DMS53 treated with DMSO at 0.1 percent for 48 hours (cell line): ENCODE results near the gene CAPZA2.
"Not testable (repeated sequence)": the region's sequence is repeated elsewhere in the genome, so short reads cannot be mapped to it uniquely, and the experiment has no call there.

ENCODE experiments used
- DNase-seq: peaks from one replicate; lab custom pipeline; 2025; ENCODE audit not compliant: unreplicated experiment; lab: John Stamatoyannopoulos, UW

CAPZA2 gene

DNA sequence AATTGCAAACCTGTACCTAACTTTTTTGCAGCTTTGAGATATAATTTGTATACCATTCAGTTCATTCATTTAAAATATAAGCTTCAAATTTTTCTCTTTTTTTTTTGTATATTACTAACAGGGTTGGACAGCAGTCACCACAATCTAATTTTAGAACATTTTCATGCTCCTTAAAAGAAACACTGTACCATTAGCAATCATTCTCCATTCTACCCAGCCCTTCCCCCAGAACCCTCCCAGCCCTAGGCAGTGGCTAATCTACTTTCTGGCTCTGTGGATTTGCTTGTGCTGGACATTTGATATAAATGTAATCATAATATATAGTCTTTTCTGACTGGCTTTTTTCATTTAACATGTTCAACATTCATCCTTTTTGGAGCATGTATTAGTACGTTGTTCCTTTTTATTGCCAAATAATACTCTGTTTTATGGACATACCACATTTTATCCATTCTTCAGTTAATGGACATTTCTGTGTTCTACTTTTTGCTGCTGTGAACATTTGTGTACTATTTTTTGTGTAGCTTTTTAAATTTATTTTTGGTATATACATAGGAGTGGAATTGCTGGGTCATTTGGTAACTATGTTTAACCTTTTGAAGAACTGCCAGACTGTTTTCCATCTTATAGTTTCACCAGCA, 50.0 kb downstream of the CAPZA2 start:
- DNase-seq, result no peak

DNA sequence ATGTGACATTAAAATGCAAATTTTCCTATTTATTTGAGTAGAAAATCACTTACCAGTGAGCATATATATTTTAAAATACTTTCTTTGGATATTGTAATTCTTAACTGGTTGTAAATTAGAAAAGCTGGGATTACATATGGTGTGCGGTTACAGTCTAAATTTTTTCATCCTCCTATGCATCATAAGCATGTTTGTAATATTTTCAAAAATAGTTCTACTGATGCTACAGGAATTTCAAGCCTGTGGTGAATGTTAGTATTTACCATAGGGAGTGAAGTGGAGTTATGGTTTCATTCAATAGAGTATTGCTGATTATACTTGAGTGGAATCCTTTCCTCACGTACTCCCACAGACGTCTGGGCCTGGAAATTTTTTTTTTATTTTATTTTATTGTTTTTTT, 56.3 kb downstream of the CAPZA2 start:
- no peak for DNase-seq

DNA sequence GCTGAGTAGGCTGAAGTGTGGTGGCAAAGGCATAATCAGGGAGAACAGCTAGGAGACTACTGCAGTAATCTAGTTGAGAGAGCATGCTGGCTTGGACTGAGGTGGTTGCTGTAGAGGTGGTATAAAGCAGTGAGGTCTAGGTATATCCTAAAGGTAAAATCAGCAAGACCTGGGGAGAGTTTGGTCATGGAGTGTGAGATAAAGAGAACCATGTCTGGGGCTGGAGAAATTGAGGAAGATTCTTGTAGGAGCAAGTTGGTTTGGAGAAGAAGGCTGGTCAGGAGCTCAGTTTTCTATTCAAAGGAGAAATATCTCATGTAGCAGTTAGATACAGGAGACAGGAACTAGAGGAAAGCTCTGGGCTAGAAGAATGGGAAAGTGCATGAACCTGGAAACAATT, 58.0 kb downstream of the CAPZA2 start:
- DNase-seq, result no peak

DNA sequence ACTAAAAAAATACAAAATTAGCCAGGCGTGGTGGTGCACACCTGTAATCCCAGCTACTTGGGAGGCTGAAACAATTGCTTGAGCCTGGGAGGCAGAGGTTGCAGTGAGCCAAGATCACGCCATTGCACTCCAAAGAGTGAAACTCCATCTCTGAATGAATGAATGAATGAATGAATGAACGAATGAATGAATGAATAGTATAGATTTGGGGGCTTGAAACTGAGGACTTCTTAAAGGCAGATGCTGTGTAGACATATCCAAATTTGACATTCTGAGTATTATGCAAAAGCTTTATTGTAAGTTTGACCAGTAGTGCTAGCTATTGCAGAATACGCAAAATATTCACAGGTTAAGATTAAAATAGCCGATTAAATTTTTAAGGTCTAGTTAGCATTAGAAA, 60.2 kb downstream of the CAPZA2 start:
- DNase-seq, result no peak

DNA sequence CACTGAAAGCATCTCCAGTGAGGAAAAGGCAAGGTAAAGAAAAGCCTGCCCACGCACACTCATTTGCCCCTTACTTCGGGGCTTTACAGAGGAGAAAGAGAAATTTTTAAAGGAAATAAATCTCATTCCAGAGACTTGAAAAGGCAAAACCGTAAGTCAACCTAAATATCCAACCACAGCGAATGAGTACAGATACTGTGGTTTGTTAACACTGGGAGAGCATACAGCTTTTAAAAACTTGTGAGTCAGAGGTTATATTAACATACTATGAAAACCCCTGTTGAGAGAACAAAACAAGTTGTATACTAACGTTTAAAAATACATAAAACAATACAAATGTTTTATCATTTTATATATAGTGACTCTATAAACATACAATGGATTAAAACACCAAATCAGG, 62.4 kb downstream of the CAPZA2 start:
- no peak for DNase-seq

DNA sequence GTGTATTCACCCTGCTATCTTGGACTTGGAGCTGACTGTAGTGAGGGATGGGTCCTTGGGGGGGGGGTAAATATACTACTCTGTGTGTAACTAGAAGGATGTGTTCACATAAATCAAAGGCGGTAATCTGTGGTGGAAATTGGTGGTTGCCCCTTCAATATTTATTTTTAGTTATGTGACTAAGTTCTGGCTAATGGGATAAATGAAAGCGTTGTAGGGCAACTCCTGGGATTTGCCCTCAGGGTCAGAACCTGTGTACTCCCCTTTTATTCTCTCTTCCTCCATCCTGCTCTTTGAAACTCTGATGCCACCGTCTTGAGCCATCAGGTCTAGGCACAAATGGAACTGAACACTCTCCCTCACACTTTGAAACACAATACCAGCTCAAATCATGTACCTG, 66.6 kb downstream of the CAPZA2 start:
- DNase-seq, result no peak

DNA sequence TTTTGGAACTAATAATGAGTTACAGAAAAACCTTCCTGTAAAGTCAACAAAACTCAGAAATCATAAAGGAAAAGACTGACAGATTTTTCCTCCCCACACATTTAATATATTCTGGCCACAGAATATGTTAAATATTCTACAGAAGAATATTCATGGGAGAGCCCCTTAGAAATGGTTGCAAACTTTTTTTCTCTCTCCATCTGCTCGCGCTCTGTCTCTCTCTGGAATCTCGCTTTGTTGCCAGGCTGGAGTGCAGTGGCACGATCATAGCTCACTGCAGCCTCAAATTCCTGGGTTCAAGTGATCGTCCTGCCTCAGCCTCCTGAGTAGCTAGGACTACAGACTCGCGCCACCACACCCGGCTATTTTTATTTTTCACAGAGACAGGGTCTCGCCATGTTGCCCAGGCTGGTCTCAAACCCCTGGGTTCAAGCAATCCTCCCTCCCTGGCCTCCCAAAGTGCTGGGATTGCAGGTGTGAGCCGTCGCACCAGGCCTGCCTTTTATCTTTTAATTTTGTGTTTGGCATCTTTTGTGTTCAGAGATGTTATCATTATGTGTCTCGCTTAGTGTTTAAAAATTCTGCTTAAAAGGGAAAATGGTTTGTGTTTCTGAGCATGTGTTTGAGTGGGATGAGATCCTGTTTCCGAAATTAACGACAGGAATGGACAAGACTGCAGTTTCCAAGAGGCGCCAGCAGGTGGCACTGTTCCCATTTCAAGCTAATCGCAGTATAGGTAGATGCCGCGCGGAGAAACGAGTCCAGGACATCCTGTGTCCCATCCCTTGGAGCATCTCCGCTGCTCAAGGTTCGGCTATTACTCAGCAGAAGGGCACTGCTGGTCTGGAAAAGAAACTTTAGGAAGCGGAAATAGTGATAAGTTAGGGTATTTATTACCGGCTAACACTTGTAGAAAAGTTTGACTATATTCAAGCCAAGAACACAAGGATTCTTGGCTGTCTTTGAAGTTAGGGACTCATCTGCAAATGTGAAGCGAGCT, 67.8 kb downstream of the CAPZA2 start:
- DNase-seq, result peak; percentile 93

DNA sequence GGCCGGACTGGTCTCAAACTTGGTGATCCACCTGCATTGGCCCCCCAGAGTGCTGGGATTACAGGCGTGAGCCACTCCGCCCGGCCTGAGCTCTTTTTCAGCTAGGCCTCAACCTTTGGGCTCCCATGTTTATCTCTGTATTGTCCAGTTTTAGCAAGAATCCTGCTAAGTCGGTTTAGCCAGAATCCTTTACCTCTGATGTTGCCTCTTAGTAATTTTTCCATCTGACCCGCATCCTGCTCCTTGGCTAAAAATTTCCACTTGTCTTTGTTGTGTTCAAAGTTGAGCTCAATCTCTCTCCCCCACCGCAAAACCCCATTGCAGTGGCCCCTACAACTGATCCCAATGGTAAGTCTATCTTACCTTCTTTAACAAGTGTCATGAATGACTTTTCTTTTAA, 70.2 kb downstream of the CAPZA2 start:
- DNase-seq, result no peak

DNA sequence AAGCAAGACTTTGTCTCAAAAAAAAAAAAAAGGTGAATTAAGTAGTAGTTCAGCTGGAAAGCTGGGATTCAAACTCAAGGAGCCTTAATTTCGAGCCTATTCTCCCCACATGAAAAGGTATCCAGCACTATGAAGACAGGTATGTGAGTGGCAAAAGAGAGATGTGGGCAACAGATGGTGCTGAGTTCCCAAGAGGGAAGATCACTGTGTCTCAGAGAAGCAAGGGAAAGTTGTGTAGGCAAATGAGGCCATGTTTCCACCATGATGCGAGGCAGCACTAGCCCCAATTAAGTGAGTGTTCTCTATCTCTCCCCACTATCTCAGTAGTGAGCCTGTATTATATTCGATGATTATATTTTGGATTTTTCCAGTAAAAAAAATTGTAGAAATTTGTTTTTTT, 71.1 kb downstream of the CAPZA2 start:
- no peak for DNase-seq

DNA sequence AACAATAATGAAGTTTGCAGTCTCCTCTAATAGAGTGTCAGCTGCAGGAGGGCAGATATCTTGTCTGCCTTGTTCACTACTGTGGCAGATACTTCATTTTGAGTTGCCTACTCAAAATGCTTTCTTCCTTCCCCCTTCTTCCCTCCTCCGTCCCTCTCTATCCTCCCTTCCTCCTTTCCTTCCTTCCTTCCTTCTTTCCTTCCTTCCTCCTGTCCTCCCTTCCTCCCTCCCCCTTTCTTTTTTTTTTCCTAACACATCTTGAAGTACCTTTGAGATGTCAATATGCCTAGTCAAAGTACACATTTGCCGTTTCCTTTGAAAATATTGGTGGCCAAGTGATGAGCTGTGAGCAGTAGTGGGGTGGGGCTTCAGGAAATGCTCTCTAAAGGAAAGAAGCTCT, 72.2 kb downstream of the CAPZA2 start:
- no peak for DNase-seq

DNA sequence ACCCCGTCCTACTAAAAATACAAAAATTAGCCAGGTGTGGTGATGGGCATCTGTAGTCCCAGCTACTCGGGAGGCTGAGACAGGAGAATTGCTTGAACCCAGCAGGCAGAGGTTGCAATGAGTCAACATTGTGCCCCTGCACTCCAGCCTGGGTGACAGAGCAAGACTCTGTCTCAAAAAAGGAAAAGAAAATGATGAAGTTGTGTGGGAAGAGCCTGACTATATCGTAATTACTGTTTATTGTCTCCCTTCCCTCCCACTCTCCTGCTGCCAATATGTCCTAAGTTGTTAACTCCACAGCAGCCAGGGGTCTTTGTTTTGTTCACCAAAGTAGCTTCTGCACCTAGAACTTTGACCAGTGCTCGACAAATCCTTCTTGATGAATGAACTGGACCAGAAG, 74.5 kb downstream of the CAPZA2 start:
- DNase-seq, result not testable (repeated sequence)

DNA sequence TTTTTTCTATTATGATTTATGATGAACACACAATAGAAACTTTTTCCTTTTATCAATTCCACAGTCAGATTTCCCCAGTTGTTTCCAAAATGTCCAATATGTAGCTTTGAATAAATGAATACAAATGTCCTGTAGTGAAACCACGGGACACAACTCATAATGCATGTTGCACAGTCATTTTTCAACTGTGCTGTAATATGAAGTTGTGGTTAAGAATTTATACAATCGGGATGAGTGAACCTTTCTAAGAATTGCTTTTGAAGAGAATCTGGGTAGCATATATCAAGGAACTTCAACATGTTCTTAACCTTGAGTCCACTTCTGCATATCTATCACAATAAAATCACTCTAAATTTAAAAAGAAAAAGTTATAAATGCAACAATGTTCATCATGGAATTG, 76.3 kb downstream of the CAPZA2 start:
- DNase-seq, result no peak

DNA sequence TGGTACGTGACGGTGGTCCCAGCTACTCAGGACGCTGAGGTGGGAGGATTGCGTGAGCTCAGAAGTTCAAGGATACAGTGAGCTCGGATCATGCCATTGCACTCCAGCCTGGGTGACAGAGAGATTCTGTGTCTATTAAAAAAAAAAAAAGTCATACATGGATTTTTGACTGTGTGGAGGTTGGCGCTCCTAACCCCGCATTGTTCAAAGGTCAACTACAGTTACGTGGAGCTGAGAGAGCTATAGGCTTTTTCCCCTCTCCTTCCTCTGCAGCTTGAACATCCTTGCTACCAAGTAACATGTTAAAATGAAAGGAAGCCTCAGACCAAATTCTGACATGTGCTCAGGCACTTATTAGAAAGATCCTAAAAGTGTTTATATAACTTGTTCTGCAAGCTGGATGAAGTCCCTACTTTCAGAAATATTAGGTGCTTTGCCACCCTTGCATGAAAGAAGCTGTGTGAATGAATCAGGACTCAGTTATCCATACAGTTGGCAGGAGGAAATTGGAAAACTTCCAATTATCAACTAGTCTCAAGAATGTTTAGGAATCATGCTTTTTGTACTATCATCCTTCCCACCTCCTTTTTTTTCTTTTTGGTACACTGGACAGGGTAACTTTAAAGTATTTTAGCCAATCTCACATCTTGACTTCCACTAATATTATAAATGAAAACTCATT, 78.4 kb downstream of the CAPZA2 start:
- no peak for DNase-seq

DNA sequence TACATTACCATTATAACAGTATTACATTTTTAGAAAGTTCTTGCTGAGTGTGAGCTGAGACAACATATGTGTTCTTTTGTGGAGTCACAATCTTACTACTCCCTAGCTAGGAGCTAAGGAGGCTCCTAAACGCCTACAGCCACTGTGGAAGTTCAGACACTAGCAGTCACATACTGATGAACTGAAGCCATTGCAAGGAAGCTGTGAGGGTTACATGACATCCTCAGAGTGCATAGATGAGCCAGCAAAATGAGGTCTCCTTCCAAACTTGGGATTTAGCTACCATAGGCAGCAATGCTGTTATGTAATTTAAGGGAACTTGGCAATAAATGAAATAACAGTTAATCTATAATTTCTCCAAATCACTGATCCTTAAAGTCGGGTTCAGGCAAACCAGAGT, 80.1 kb downstream of the CAPZA2 start:
- no peak for DNase-seq

DNA sequence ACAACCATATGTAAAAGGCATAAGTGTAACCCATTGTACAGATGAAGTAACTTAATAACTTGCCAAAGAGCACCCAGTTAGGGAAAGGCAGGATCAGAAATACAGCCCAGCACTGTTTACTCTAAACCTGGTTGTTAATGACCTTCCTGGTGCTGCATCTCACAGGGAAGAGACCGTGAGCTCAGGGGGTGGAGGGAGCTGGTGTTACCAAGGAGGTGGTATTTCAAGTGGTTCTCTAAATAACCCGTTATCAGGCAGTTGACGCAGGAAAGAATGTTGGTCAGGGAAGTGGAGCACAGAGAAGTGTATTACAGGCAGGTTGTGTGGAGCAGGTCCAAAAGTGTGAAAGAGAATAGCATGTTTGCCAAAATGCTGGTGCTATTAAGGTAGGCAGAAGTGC, 86.5 kb downstream of the CAPZA2 start:
- DNase-seq, result no peak

DNA sequence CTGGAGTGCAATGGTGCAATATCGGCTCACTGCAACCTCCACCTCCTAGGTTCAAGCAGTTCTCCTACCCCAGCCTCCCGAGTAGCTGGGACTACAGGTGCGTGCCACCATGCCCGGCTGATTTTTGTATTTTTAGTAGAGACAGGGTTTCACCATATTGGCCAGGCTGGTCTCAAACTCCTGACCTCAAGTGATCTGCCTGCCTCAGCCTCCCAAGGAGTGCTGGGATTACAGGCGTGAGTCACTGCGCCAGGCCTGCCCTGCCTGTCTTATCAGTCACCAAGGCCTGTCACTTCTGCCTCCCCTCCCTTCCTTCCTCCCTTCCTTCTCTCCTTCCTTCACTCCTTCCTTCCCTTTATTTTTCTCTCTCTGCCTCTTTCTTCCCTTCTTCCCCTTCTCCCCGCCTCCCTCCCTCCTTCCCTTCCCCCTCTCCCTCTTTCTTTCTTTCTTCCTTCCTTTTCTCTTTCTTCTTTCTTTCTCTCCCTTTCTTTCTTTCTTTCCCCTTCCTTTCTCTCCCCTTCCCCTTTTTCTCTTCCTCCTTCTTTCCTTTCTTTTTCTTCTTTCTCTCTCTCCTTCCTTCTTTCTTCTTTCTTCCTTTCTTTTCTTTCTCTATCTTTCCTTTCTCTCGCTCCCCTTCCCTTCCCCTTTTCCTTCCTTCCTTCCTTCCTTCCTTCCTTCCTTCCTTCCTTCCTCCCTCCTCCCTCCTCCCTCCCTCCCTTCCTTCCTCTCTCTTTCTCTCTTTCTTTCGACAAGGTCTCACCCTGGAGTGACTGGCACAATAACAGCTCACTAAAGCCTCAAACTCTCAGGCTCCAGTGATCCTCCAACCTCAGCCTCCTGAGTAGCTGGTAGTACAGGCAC, 87.8 kb downstream of the CAPZA2 start:
- no peak for DNase-seq

DNA sequence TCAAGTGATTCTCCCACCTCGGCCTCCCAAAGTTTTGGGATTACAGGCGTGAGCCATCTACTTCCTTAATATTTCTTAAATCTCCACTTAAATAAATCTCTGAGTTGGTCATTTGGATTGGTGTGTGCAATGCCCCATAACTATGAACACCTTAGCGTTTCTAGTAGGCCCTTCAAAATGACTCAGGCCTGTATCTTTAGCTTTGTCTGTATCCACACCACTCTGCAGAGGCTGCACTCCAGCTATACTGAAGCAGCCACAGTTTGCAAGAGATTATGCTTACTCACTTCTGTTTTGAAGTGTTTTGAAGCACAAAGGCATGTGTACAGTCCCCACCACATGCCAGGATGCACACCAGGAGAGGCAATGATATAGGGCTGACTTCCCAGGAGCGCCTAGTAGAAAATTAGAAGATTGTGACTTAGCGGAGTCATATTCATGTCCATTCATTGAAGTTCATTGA, 88.5 kb downstream of the CAPZA2 start:
- peak; percentile 19 for DNase-seq

DNA sequence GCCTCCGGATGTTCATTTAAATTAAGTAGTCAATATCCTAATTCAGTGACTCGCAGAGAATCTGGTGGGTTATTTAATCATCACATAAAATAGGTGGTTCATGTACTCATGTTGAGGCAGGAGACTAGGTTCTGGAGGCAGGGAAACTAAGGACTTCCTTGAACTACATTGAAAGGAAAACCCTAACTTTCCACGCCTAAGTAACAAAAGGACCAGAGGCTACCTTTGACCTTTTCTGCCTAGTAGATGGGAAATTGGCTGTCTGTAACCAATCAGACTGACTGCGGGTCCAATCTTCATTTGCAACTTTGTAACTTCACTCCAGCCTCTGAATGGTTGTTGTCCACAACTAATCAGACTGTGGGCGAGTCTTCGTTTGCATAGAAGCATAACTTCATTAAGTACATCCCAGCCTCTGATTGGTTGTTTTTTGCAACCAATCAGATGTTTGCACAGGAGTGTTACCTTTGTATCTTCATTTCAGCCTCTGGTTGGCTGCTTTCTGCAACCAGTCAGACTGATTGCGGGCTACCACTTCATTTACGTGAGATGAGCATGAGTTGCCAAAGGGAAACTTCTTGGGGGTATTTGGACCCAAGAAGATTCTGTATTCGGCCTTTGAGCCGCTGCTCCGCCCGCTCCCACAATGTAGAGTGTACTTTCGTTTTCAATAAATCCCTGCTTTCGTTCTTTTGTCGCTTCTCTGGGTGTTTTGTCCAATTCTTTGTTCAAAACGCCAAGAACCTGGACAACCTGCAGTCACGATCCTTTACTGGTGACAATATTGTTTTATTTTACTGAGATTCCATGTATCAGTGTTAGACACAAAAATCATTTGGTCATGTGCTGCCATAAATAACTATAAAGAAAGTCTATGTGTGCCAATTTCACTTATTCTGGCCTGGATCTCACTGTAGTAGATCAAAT, 89.2 kb downstream of the CAPZA2 start:
- peak; percentile 65 for DNase-seq

DNA sequence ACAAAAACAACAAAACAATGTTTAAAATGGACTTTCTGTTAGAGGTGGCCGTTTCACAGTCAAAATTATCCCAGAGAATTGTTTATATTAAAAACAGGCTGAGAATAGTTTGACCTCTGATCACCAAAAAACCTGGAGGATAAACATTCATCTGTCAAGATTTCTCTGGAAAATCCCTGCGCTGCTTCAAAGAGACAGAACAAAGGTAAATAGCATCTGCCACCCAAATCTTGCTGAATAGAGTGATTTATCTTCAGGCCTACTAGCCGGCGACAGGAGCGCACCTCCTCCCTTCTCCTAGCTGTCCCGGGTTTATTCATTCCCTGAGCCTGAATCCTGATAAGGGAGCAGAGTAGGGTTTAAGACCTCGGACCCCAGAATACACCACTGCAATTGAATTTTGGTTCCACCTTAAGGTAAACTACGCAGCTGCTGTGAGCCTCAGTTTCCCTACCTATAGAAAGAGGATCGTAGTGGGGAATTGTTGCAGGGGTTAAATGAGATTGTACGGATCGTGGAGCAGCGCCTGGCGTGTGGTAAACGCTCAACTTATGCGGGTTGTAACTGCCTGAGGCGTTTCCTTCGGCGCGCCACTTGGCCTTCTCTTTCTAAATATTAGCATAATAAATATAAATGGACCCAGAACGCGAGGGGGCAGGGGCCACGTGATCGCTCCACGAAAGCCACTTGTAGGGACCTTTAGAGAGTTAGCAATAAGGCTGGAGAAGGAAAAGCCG, 90.4 kb downstream of the CAPZA2 start:
- peak; percentile 73 for DNase-seq
